GM18907 (cell line): ENCODE data around the gene TXN.
A peak's percentile ranks its signal among the peaks of the same experiment; 100 is the strongest.
"Not testable (repeated sequence)": the region's sequence is repeated elsewhere in the genome, so short reads cannot be mapped to it uniquely, and the experiment has no call there.

ENCODE experiments used
- ATAC-seq: cut with Tn5 transposase; IDR thresholded peaks from one replicate; pipeline ENCODE4 v1.9.1; 2021; ENCODE audit warnings: mild to moderate bottlenecking, moderate library complexity; ENCODE audit not compliant: unreplicated experiment

Gene TXN

GRCh38 chr9:110257956-110258355 lies 1.6 kb upstream of the TXN start:
- ATAC-seq: no peak

- peak; percentile 4 for ATAC-seq
Measured at GRCh38 chr9:110257097-110257841, 962 bp upstream of the TXN start.

GRCh38 chr9:110255463-110256379 lies 586 bp downstream of the TXN start:
- ATAC-seq: peak; percentile 32

- ATAC-seq: no peak
Measured at GRCh38 chr9:110255034-110255462, 1.3 kb downstream of the TXN start.

GRCh38 chr9:110254500-110254899 lies 1.8 kb downstream of the TXN start:
- ATAC-seq: no peak

- ATAC-seq: no peak
Measured at GRCh38 chr9:110252509-110253139, 3.7 kb downstream of the TXN start.

- ATAC-seq: not testable (repeated sequence)
Measured at GRCh38 chr9:110251770-110252169, 4.5 kb downstream of the TXN start.

- ATAC-seq: no peak
Measured at GRCh38 chr9:110251212-110251611, 5.1 kb downstream of the TXN start.

GRCh38 chr9:110249603-110250002 lies 6.7 kb downstream of the TXN start:
- ATAC-seq: no peak

GRCh38 chr9:110248361-110248760 lies 7.9 kb downstream of the TXN start:
- ATAC-seq: no peak

GRCh38 chr9:110246214-110246613 lies 10.1 kb downstream of the TXN start:
- no peak for ATAC-seq

GRCh38 chr9:110244616-110245015 lies 11.7 kb downstream of the TXN start:
- no peak for ATAC-seq

GRCh38 chr9:110241858-110242321 lies 14.4 kb downstream of the TXN start:
- no peak for ATAC-seq

- ATAC-seq: no peak
Measured at GRCh38 chr9:110241260-110241857, 14.9 kb downstream of the TXN start.

- ATAC-seq: no peak
Measured at GRCh38 chr9:110240198-110240597, 16.1 kb downstream of the TXN start.

GRCh38 chr9:110228321-110228720 lies 28.0 kb downstream of the TXN start:
- no peak for ATAC-seq

GRCh38 chr9:110224583-110224982 lies 31.7 kb downstream of the TXN start:
- no peak for ATAC-seq

GRCh38 chr9:110220809-110221208 lies 35.5 kb downstream of the TXN start:
- no peak for ATAC-seq

- ATAC-seq: no peak
Measured at GRCh38 chr9:110217656-110218099, 38.6 kb downstream of the TXN start.

- ATAC-seq: no peak
Measured at GRCh38 chr9:110214586-110215355, 41.5 kb downstream of the TXN start.
